ENCODE data around the gene ZNF80. TPM values are rescaled to one million over a fixed set of nuclear protein-coding genes. Genes with fewer than 3 reads are reported as not detected.

ZNF80 gene
- total and polyA plus RNA-seq, 7 experiments from 2014 or later, result 0.27 to 0.65 (median 0.60) TPM; not detected in 1

DNA sequence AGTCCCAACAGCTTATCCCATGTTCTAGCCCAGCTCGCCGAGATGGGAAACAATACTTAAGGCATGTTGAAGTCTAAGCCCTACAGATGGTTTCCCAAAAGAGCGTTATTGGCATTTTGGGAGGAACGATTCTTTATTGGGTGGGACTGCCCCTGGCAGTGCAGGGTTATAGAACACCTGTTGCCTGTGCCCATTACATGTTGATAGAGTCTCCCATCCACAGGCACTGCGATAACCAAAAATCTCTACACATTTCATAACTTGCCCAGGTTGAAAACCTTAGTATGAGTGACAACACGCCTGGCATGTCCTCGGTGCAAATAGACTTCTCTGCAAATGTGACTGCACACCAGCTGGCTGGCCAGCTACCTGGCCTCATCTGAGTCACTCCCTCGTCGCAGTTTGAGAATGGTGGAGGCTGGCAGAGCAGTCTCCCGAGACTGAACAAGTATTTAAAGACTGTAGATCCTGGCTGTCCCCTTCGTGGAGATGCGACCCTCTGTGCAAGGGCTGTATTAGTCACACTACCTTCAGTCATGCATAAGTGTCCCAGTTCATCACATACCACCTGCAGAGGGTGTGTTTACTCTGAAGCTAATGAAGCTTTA is 18.7 kb downstream of the ZNF80 start:
- Mint-ChIP-seq H3K36me3 (peaks cover 0 to 10% (median 0%) of the 10 kb centered on the region in 5 donors), H3K27me3 (no peaks in the 10 kb centered on the region), H3K4me1 (peaks cover 25 to 39% (median 35%) of the 10 kb centered on the region in 7 donors), H3K4me3 (no peak overlapping the region), H3K27ac (no peak overlapping the region), H3K9me3 (peaks cover 0 to 5% (median 0%) of the 10 kb centered on the region in 11 donors)
- H3K27ac ChIP-seq (ENCODE audit: low read depth, low read length), result no peak overlapping the region
- peaks cover 52 to 95% of the 10 kb centered on the region in 2 donors for H3K4me1 ChIP-seq (ENCODE audit: control insufficient read depth in 2 of 2, insufficient read depth in 2 of 2, low read length in 2 of 2)
- ATAC-seq (no peak), DNase-seq (no peak)
- ChIA-PET POLR2A (interaction anchor here (1.1 to 6.3 kb wide), 4 partner anchors 7 to 22 kb away, joined by 3 to 132 read pairs (median 7); no protein-coding TSS in a partner anchor), CTCF (no interaction called here)
- H3K9me3 ChIP-seq (ENCODE audit: control insufficient read depth in 2 of 3, low read length in 3 of 3), result no peaks in the 10 kb centered on the region
- H3K27me3 ChIP-seq (ENCODE audit: control insufficient read depth in 2 of 2, insufficient read depth in 2 of 2, low read length in 2 of 2), result no peaks in the 10 kb centered on the region
- intact Hi-C loops (cut with micrococcal nuclease), result loop anchor here (5.0 to 10.0 kb wide), 4 partner anchors 684 to 1596 kb away; partner anchors contain the start of gene SIDT1 (in 2 of the 2)
- no peak overlapping the region for H3K4me3 ChIP-seq (ENCODE audit: low read length)
- no peaks in the 10 kb centered on the region for H3K36me3 ChIP-seq (ENCODE audit: control insufficient read depth in 2 of 3, insufficient read depth in 3 of 3, low read length in 3 of 3)

DNA sequence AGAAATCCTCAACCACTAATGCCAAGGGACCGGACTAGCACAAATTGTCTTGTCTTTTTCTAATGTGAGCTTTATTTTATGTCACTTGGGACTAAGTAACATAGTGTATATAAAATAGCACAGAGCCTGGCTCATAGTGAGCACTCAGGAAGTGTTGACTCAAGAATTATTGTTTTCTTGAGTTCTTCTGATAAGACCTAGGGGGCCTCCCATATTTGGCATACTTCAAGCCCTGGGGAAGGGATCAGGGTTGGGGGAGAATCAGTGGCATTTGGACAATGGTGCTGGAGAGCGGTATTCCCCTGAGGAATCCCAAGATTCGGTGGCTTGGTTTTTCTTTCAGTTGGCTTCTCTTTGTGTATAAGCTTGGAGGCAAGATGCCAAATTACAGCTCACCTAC is 19.4 kb downstream of the ZNF80 start:
- ATAC-seq, result no peak
- Mint-ChIP-seq H3K27ac (peak overlapping the region in 1 of 9 donors; percentile 76), H3K27me3 (no peaks in the 10 kb centered on the region), H3K4me1 (peaks cover 19 to 33% (median 28%) of the 10 kb centered on the region in 7 donors), H3K4me3 (no peak overlapping the region), H3K36me3 (peaks cover 0 to 10% (median 0%) of the 10 kb centered on the region in 5 donors), H3K9me3 (no peaks in the 10 kb centered on the region)
- peaks cover 49 to 94% of the 10 kb centered on the region in 2 donors for H3K4me1 ChIP-seq (ENCODE audit: control insufficient read depth in 2 of 2, insufficient read depth in 2 of 2, low read length in 2 of 2)
- CTCF ChIA-PET, result interaction anchor here (0.6 kb wide), 1 partner anchor 119 kb away, joined by 3 read pairs; no protein-coding TSS in a partner anchor
- H3K36me3 ChIP-seq (ENCODE audit: control insufficient read depth in 2 of 3, insufficient read depth in 3 of 3, low read length in 3 of 3), result no peaks in the 10 kb centered on the region
- H3K27ac ChIP-seq (ENCODE audit: low read depth, low read length), result no peak overlapping the region
- no peak for DNase-seq
- H3K27me3 ChIP-seq (ENCODE audit: control insufficient read depth in 2 of 2, insufficient read depth in 2 of 2, low read length in 2 of 2), result no peaks in the 10 kb centered on the region
- intact Hi-C loops (cut with micrococcal nuclease), result loop anchor here (5.0 to 10.0 kb wide), 4 partner anchors 683 to 1597 kb away; partner anchors contain the start of gene SIDT1 (in 2 of the 2)
- no peaks in the 10 kb centered on the region for H3K9me3 ChIP-seq (ENCODE audit: control insufficient read depth in 2 of 3, low read length in 3 of 3)
- H3K4me3 ChIP-seq (ENCODE audit: low read length), result no peak overlapping the region
- POLR2A ChIA-PET, result interaction anchor here (1.1 to 6.3 kb wide), 4 partner anchors 8 to 22 kb away, joined by 3 to 132 read pairs (median 7); no protein-coding TSS in a partner anchor

DNA sequence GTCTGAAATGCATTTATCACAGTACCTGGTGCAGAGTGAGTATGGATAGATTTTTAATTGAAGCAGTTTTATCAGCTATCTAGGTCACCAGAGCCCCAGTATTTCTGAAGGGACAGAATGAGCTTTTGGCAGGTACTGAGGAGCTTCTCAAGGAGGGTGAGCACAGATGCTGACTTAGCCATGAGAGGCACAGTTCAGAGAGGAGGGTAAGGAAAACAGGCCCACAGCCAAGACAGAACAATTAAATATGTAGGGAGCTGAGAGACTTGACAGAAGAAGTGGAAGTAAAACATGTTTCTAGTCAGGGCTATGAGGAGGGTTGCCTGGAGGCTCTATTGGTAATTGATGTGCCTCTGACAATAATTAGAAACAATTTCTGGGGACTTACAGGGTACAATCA is 20.1 kb downstream of the ZNF80 start:
- no peak overlapping the region for H3K4me3 Mint-ChIP-seq
- no peak overlapping the region for H3K27ac ChIP-seq (ENCODE audit: low read depth, low read length)
- no peak overlapping the region for H3K4me3 ChIP-seq (ENCODE audit: low read length)
- intact Hi-C loops (cut with micrococcal nuclease), result loop anchor here (5.0 to 10.0 kb wide), 4 partner anchors 682 to 1598 kb away; partner anchors contain the start of gene SIDT1 (in 2 of the 2)
- DNase-seq (no peak), ATAC-seq (no peak)
- no peaks in the 10 kb centered on the region for H3K9me3 Mint-ChIP-seq
- peaks cover 0 to 10% (median 0%) of the 10 kb centered on the region in 5 donors for H3K36me3 Mint-ChIP-seq
- CTCF ChIA-PET, result interaction anchor here (0.5 to 0.7 kb wide), 2 partner anchors 60 to 205 kb away, joined by 3 read pairs; no protein-coding TSS in a partner anchor
- peaks cover 11 to 36% (median 23%) of the 10 kb centered on the region in 7 donors for H3K4me1 Mint-ChIP-seq
- peaks cover 46 to 94% of the 10 kb centered on the region in 2 donors for H3K4me1 ChIP-seq (ENCODE audit: control insufficient read depth in 2 of 2, insufficient read depth in 2 of 2, low read length in 2 of 2)
- H3K9me3 ChIP-seq (ENCODE audit: control insufficient read depth in 2 of 3, low read length in 3 of 3), result no peaks in the 10 kb centered on the region
- POLR2A ChIA-PET, result interaction anchor here (1.5 to 6.3 kb wide), 3 partner anchors 8 to 16 kb away, joined by 6 to 132 read pairs (median 8); no protein-coding TSS in a partner anchor
- H3K36me3 ChIP-seq (ENCODE audit: control insufficient read depth in 2 of 3, insufficient read depth in 3 of 3, low read length in 3 of 3), result no peaks in the 10 kb centered on the region
- peak overlapping the region in 4 of 9 donors; percentile 16 to 76 (median 42) for H3K27ac Mint-ChIP-seq
- H3K27me3 ChIP-seq (ENCODE audit: control insufficient read depth in 2 of 2, insufficient read depth in 2 of 2, low read length in 2 of 2), result no peaks in the 10 kb centered on the region
- H3K27me3 Mint-ChIP-seq, result no peaks in the 10 kb centered on the region

DNA sequence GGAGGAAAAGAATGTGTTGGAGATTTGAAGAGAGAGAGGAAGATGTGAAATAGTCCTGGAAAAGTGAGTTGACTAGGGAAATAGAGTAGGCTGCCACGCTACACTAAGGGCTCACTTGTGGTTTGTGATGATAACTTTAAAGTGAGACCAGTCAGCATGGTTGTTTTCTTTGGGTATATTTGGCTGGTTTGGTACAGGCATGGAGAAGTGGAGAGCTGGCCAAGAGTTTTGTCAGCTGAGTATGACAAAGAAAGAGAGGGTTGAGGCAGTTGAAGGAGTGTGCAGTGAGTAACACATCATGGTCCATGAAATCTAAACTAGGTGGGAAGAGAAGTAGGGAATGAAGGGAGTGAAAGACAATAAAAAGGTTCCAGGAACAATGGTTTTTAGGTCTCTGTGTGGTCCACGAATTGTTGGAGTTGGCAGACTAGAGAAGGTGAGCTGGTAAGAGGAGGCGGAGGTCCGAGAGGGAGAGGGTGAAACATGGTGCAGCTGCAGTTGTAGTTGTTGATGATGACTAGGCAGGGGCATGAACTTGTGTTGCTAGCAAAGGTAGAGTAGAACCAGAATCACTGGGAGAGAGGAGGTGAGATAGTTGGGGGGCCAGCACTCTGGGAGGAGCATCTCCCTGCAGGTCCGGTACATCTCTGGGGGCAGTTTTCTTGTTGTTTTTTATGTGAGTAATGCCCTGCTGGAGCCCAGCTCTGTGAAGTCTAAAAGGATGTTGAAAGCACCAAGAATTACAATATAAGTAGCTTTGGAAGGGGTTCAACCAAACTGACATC is 21.0 kb downstream of the ZNF80 start:
- ChIA-PET CTCF (interaction anchor here (0.7 kb wide), 1 partner anchor 206 kb away, joined by 3 read pairs; no protein-coding TSS in a partner anchor), POLR2A (interaction anchor here (0.7 to 6.3 kb wide), 5 partner anchors 9 to 77 kb away, joined by 3 to 132 read pairs (median 7); partner anchors contain the start of gene TIGIT)
- peaks cover 43 to 90% of the 10 kb centered on the region in 2 donors for H3K4me1 ChIP-seq (ENCODE audit: control insufficient read depth in 2 of 2, insufficient read depth in 2 of 2, low read length in 2 of 2)
- no peak for ATAC-seq
- intact Hi-C loops (cut with micrococcal nuclease), result loop anchor here (5.0 to 10.0 kb wide), 4 partner anchors 682 to 1598 kb away; partner anchors contain the start of gene SIDT1 (in 2 of the 2)
- no peaks in the 10 kb centered on the region for H3K27me3 ChIP-seq (ENCODE audit: control insufficient read depth in 2 of 2, insufficient read depth in 2 of 2, low read length in 2 of 2)
- Mint-ChIP-seq H3K27ac (peak overlapping the region in 1 of 9 donors; percentile 34), H3K9me3 (no peaks in the 10 kb centered on the region), H3K4me3 (peak overlapping the region in 3 of 10 donors; percentile 1 to 14 (median 13)), H3K27me3 (no peaks in the 10 kb centered on the region), H3K36me3 (peaks cover 0 to 10% (median 0%) of the 10 kb centered on the region in 5 donors), H3K4me1 (peaks cover 4 to 39% (median 18%) of the 10 kb centered on the region in 7 donors)
- H3K36me3 ChIP-seq (ENCODE audit: control insufficient read depth in 2 of 3, insufficient read depth in 3 of 3, low read length in 3 of 3), result no peaks in the 10 kb centered on the region
- peak overlapping the region; percentile 5 for H3K4me3 ChIP-seq (ENCODE audit: low read length)
- DNase-seq, result no peak
- no peaks in the 10 kb centered on the region for H3K9me3 ChIP-seq (ENCODE audit: control insufficient read depth in 2 of 3, low read length in 3 of 3)
- H3K27ac ChIP-seq (ENCODE audit: low read depth, low read length), result peak overlapping the region; percentile 90

DNA sequence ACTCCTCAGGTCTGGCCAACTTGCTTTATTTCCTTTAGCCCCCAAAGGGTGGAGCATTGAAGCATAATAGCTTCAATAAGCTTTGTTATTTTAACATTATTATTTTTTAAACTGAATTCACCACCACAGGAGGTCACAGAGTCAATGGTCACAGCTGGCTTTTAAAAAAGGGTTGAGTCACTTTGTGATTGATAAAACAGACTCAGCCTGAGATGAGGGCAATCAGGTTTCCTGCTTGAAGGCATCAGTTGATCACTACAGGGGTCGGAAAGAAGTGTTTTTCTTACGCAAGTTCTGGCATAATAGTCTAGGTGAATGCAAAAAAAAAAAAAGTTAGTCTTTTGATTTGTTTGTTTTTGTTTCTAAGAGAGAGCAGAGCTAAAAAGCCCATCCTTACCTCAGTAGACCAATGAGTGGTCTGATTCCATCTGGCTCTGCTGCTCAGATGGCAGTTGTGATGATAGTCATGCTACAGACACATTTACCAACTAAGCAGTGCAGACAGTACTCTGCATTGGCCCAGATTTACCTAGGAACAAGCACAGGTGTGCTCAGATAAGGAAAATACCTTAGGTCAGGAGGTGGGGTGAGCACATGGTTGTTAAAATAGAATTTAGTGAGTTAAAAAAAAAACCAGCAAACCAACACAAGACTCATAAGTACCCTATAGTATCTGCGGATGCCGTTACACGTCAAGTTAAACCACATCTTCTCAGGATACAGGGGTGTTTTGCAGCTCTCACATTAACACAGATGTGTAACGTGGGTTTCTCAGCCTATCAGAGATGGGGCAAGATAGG is 22.6 kb downstream of the ZNF80 start:
- Histone ChIP-seq H3K9me3 (ENCODE audit: control insufficient read depth in 2 of 3, low read length in 3 of 3) (no peaks in the 10 kb centered on the region), H3K27me3 (ENCODE audit: control insufficient read depth in 2 of 2, insufficient read depth in 2 of 2, low read length in 2 of 2) (no peaks in the 10 kb centered on the region), H3K4me1 (ENCODE audit: control insufficient read depth in 2 of 2, insufficient read depth in 2 of 2, low read length in 2 of 2) (peaks cover 43 to 74% of the 10 kb centered on the region in 2 donors), H3K27ac (ENCODE audit: low read depth, low read length) (peak overlapping the region; percentile 90), H3K36me3 (ENCODE audit: control insufficient read depth in 2 of 3, insufficient read depth in 3 of 3, low read length in 3 of 3) (no peaks in the 10 kb centered on the region), H3K4me3 (ENCODE audit: low read length) (peak overlapping the region; percentile 50)
- Mint-ChIP-seq H3K27me3 (no peaks in the 10 kb centered on the region), H3K36me3 (peaks cover 0 to 10% (median 0%) of the 10 kb centered on the region in 5 donors), H3K27ac (no peak overlapping the region), H3K4me1 (peaks cover 0 to 32% (median 8%) of the 10 kb centered on the region in 7 donors), H3K9me3 (peaks cover 0 to 4% (median 0%) of the 10 kb centered on the region in 11 donors), H3K4me3 (no peak overlapping the region)
- ATAC-seq (peak; percentile 83), DNase-seq (peak in 7 of 9 donors; percentile 61 to 85 (median 76))
- POLR2A ChIA-PET, result interaction anchor here (0.6 to 6.3 kb wide), 21 partner anchors 10 to 1227 kb away, joined by 3 to 132 read pairs (median 6); partner anchors contain the start of genes DRD3, NAA50, TIGIT and ZBTB20
- intact Hi-C loops (cut with micrococcal nuclease), result loop anchor here (1.0 to 10.0 kb wide), 17 partner anchors 9 to 1652 kb away; partner anchors contain the start of genes DRD3 (in 2 of the 2), SIDT1 (in 2 of the 2), SLC35A5 (in 2 of the 2) and ZBTB20 (in 2 of the 2)
- CTCF ChIA-PET, result interaction anchor here (0.6 to 2.6 kb wide), 11 partner anchors 11 to 730 kb away, joined by 3 to 13 read pairs (median 6); partner anchors contain the start of gene ZNF80

All from naive thymus-derived CD4-positive, alpha-beta T cell (primary cell).